ENCODE data around the gene ADAMTS8.

The ADAMTS8 gene

DNA sequence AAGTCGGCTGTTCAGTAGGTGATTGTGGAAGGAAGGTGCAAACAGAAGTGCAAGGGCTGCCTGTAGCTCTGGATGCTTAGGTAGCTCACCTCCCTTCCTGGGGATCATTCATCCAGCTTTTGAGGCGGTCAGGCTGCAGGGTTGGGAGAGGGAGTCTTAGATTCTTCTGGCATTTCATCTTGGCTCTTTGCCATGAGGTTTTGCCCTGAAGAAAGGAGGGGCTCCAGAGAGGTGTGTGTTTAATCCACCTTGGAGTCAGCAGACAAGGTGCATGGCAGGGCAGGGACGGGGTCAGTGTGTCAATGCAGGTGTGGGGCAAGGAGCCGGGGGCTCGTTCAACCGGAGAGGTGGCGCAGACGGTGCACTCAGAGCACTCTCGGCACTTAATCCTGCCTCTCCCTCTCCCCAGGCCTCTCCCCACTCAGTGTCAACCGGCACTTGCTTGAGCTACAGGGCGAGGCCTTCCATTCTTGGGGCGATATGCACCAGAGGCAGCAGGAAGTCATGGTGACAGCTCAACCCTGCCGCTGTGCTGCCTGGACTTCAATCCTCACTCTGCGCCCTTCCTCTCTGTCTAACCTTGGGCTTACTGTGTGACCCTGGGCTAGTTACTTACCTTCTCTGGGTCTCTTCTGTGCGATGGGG is 27.2 kb upstream of the ADAMTS8 start:
- DNase-seq: no peak

DNA sequence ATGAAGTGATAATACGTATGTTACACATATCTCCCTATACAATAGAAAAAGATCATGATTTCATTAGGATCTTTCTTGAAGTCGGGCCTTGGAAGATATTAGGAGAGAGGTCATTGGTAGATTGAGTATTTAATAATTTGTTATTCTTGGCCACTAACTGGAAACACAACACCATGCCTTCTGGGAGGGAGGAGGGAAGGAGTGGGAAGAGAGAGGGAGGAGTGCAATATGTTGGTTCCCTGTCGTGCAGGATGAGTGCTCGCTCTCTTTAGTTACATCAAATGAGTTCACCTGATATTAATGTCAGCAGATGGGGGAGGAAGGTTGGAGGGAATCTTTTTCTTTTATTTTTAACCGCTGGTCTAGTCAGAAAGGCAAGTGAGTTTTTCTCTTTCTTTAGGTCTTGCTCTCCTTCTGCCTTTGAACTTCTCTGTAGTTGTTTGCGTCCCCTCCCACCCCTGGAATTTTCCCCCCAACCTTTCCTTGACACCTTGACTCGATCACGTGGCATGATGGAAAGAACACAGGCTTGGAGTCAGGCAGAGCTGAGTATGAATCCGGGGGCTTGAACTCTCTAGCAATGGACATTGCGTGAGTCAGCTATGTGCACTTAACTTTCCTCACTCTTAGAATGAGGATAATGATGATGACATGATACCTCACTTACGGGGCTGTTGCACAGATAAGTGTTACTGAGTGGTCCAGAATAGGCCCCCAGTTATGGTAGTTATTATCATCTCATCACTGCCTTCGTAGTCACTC is 26.3 kb upstream of the ADAMTS8 start:
- no peak for DNase-seq
- TF ChIP-seq POLR2A (IDR thresholded peaks at IDR 0.05; ENCODE audit: low read length) (no peak), GATA1 (IDR thresholded peaks at IDR 0.05; ENCODE audit: low read depth, low read length) (no peak)

More for the DNA sequence above, 27.2 kb upstream of the ADAMTS8 start:
- TF ChIP-seq GATA1 (IDR thresholded peaks at IDR 0.05; ENCODE audit: low read depth, low read length): no peak
- no peak for TF ChIP-seq POLR2A (IDR thresholded peaks at IDR 0.05; ENCODE audit: low read length)

DNA sequence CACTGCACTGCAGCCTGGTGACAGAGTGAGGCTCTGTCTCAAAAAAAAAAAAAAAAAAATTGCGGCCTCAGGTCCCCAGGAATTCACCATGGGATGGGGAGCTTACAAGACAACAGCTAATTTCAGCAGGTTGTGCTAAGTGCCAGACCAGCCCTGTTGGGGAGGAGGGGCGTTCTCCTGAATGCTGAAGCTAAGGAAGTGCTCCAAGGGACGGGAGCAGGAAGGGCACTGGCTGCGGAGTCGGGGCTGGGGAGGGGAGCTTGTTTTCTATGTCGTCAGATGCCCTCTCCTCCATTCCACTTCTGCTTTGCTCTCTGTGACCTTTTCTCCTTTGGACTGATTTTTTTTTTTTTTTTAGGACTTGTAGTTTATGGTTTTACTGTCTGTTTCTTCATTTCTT is 24.5 kb upstream of the ADAMTS8 start:
- DNase-seq: no peak

DNA sequence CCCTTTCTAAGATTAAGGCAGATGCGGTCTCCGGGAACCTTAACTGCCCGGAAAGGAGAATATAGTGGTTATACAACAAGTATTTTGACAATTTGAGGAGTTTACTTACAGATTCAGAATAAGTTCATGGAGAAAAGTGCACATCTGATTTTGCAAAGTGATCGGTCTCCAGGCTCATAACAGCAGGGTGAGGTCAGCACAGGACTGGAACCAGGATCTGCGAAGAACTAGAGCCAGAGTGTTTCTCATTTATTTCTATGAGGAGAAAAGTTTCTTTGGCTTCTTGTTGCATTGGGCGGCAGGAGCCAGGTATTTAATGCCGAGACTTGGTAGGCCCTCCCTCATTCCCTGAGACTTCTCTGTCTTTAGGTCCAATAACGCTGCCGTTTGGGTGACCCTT is 23.8 kb upstream of the ADAMTS8 start:
- TF ChIP-seq GATA1 (IDR thresholded peaks at IDR 0.05; ENCODE audit: low read depth, low read length) (no peak), POLR2A (IDR thresholded peaks at IDR 0.05; ENCODE audit: low read length) (no peak)
- DNase-seq: no peak

More for the DNA sequence above, 24.5 kb upstream of the ADAMTS8 start:
- TF ChIP-seq GATA1 (IDR thresholded peaks at IDR 0.05; ENCODE audit: low read depth, low read length) (no peak), POLR2A (IDR thresholded peaks at IDR 0.05; ENCODE audit: low read length) (no peak)

DNA sequence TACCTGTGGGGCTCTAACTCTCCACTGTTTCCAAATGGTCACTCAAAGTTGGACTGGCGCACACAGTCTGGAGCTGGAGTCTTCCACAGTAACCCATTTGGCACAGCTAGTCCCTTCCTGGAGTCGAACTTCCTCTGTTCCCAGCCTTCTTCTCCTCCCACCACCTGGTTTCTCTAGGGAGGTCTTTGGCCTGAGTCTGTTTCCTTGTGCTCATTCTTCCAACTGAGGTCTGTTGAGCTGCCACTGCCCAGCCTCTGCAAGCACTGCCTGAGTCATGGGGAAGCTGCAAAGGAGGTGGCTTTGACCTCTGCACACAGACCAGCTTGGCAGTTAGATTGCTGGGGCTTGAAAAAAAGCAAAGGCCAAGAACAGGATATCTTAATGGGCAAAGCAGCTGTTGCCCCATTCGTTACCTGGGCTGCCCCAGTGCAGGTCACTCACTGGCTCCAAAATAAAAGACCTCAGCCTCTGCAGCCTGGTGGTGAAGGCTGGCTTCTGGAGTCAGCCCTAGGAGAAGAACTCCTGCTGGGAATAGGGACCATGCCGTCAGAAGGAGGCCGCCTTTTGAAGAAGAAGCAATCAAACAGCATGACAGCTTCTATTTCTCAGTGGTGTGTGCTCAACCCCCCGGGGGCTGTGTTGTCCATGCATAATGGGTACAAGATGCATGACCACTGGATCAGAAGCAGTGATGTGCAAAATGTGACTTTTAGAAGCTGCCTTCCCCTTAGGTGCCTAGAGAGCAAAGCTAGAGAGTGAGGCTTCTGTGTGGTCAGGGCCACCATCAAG is 23.0 kb upstream of the ADAMTS8 start:
- TF ChIP-seq GATA1 (IDR thresholded peaks at IDR 0.05; ENCODE audit: low read depth, low read length) (no peak), POLR2A (IDR thresholded peaks at IDR 0.05; ENCODE audit: low read length) (no peak)
- no peak for DNase-seq

DNA sequence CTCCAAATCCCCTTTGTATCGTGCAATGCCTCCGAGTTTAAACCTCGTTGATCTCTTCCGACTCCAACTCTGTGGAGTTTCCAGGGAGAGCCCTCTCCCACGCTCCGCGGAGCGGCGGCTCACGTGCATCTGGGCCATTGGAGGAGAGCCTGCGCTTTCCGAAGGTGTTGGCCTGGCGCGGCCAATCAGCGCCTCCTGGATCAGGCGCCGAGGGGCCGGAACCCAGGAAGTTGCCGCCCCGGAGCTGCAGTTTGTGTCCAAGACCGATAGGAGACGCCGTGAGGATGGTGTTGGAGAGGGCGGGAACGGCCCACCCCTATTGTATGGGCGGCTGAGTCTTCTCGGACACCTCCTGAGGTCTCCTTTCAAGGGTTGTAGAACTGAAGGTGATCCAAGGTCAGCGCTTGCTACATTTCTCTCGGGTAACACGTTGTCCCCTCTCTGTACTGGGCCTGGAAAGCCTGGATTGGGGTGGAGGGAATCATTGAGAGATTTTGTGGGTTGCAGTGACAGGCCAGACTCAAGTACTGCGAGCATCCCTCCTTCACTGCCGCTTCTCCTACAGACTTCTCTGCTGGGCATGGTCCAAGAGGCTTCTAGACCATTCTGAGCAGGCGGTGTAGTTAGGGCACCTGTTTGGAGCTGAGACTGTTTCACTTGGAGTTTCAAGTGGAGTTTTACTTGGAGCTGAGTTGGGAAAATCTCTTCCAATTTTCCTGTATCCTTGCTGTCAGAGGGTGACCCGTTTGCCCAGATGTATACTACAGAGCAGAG is 21.8 kb upstream of the ADAMTS8 start:
- TF ChIP-seq GATA1 (IDR thresholded peaks at IDR 0.05; ENCODE audit: low read depth, low read length): no peak
- no peak for TF ChIP-seq POLR2A (IDR thresholded peaks at IDR 0.05; ENCODE audit: low read length)
- peak; percentile 19 to 34 for DNase-seq

DNA sequence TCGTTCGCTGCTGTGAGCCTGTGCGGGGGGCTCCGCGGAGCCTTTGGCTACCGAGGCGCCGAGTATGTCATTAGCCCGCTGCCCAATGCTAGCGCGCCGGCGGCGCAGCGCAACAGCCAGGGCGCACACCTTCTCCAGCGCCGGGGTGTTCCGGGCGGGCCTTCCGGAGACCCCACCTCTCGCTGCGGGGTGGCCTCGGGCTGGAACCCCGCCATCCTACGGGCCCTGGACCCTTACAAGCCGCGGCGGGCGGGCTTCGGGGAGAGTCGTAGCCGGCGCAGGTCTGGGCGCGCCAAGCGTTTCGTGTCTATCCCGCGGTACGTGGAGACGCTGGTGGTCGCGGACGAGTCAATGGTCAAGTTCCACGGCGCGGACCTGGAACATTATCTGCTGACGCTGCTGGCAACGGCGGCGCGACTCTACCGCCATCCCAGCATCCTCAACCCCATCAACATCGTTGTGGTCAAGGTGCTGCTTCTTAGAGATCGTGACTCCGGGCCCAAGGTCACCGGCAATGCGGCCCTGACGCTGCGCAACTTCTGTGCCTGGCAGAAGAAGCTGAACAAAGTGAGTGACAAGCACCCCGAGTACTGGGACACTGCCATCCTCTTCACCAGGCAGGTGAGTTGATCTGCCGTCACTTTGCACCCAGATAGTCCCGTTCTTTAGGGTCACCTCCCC is 21.0 kb upstream of the ADAMTS8 start:
- TF ChIP-seq GATA1 (IDR thresholded peaks at IDR 0.05; ENCODE audit: low read depth, low read length) (no peak), POLR2A (IDR thresholded peaks at IDR 0.05; ENCODE audit: low read length) (no peak)
- no peak for DNase-seq

DNA sequence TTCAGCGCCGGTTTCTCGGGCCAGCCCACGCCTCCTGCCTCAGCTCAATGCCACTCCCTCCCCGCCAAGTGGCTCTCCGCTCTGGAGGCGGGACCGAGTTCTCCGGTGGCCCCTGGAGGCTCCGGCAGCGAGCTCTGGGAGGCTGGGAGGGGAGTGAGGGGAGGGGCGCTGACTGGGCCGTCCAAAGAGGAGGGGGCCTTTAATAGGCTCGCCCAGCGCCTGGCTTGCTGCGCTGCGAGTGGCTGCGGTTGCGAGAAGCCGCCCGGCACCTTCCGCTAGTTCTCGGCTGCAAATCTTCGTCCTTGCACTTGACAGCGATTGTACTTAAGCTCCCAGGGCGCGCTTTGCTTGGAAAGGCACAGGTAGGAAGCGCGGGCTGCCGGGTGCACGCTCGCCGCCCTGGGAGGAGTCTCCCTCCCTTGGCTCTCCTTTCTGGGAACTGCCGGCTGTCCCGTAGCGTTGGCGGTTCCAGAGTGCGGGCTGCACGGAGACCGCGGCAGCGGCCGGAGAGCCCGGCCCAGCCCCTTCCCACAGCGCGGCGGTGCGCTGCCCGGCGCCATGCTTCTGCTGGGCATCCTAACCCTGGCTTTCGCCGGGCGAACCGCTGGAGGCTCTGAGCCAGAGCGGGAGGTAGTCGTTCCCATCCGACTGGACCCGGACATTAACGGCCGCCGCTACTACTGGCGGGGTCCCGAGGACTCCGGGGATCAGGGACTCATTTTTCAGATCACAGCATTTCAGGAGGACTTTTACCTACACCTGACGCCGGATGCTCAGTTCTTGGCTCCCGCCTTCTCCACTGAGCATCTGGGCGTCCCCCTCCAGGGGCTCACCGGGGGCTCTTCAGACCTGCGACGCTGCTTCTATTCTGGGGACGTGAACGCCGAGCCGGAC is 20.3 kb upstream of the ADAMTS8 start, which contains the start of gene ADAMTS15:
Gene ADAMTS15, plus strand, starts transcription at position 230 of the 894 bp plus-strand sequence. Its CDS starts 329 bp downstream, at position 559.
- no peak for TF ChIP-seq GATA1 (IDR thresholded peaks at IDR 0.05; ENCODE audit: low read depth, low read length)
- TF ChIP-seq POLR2A (IDR thresholded peaks at IDR 0.05; ENCODE audit: low read length): no peak
- DNase-seq: no peak

DNA sequence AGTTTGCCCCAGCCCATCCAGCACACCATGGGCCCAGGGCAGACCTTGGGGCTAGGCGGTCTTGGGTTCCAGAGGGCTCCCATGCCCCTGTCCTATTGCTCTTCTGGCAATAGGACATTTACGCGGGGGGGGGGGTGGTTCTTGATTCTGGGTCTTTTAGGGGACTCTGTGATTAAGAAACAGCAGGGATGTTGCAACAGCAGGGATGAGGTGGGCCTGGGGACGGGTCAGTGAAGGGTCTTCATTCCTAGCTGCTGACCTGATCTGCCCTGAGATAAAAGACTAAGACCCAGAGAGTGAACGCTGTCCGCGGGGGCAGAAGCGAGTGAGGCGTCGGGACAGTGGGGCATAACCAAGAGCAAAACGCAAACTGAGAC is 19.6 kb upstream of the ADAMTS8 start:
- no peak for DNase-seq
- TF ChIP-seq GATA1 (IDR thresholded peaks at IDR 0.05; ENCODE audit: low read depth, low read length): no peak
- no peak for TF ChIP-seq POLR2A (IDR thresholded peaks at IDR 0.05; ENCODE audit: low read length)

DNA sequence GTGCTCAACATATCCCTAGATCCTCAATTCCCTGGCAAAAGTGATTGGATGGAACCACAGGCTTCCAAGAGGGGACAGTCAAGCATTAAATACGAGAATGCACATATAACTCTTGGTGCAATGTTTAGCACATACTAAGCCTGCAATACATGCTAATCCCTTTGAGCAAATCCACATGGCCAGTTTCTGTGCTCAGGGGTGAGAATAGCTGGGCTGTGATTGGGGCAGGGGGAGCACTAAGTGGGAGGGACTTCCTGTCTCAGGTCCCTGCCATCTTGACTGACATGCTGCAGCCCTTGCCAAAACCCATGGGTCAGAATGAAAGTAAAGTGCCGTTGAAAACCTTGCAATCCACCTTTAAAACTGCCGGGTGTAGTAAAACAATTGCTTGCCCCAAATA is 17.4 kb upstream of the ADAMTS8 start:
- no peak for TF ChIP-seq GATA1 (IDR thresholded peaks at IDR 0.05; ENCODE audit: low read depth, low read length)
- TF ChIP-seq POLR2A (IDR thresholded peaks at IDR 0.05; ENCODE audit: low read length): no peak
- DNase-seq: no peak

DNA sequence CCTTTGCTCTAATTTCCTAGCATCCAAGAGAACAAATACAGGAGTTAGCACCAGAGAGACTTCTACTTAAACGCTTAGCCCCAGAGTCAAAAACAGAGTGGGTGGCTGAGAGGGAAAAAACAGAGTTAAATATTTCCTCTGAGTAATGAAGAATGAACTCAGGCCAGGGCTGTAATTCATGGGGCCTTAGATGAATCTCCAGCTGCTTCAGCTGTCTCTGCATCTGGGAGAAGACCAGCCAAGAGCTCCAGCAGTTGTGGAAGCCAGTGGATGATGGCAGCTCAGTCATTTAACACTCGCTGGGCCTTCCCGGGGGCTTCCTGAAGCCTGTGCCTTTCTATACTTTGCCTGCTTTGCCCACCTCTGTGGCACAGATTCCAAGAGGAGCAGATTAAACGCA is 14.3 kb upstream of the ADAMTS8 start:
- TF ChIP-seq POLR2A (IDR thresholded peaks at IDR 0.05; ENCODE audit: low read length): no peak
- TF ChIP-seq GATA1 (IDR thresholded peaks at IDR 0.05; ENCODE audit: low read depth, low read length): no peak
- DNase-seq: no peak

DNA sequence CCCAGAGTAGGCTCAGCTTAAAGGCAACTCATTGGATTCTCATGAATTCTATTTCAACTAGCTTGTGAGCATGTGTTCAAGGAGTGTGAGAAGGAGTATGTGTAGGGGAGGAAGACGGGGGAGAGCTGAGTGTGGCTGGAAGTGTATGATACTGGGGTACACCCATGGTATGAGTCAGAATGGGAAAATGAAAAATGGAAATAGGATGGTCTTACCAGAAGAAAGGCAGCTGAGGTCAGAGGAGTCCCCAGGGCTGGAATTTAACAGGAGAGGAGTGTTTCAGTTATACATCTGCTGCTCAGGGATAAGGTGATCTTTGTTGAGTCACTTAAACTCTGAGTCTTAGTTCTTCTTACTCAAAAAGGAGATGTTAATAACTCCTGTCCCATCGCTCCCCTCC is 13.3 kb upstream of the ADAMTS8 start:
- TF ChIP-seq POLR2A (IDR thresholded peaks at IDR 0.05; ENCODE audit: low read length): no peak
- TF ChIP-seq GATA1 (IDR thresholded peaks at IDR 0.05; ENCODE audit: low read depth, low read length): no peak
- DNase-seq: no peak
